A673 (cell line): ENCODE results near the gene MON2.

ENCODE experiments used
- CTCF ChIP-seq: fragments of 300-800, 200-600 bp; sonication (generic); conservative IDR thresholded peaks from 2 replicates; pipeline ENCODE4 v1.5.1; 2017; ENCODE audit warnings: low read depth, mild to moderate bottlenecking, antibody characterized with exemption, low read length, moderate library complexity, mixed read lengths
- EZH2 ChIP-seq: fragments of 200-600 bp; sonication (generic); IDR thresholded peaks from 2 replicates; pipeline ENCODE4 v1.6.1; 2017; ENCODE audit warnings: borderline replicate concordance, low read depth, mild to moderate bottlenecking, mixed read lengths, antibody characterized with exemption, low read length; ENCODE audit not compliant: poor library complexity, severe bottlenecking

- no peak for TF ChIP-seq CTCF
- TF ChIP-seq EZH2, result no peak
Observed at GRCh38 chr12:62468935-62469334, 2.3 kb downstream of the MON2 start.
